AG04449 (cell line): Measurements from ENCODE around the gene LUM.

Experiments
- CTCF ChIA-PET: fragments of 350-600 bp; formaldehyde crosslinking; extraction: SDS; loops from one replicate; lab custom pipeline; 2021; ENCODE audit warnings: antibody characterized with exemption; lab: Yijun Ruan, JAX
- POLR2A ChIA-PET: fragments of 400-600, 350-600 bp; formaldehyde crosslinking; extraction: SDS; loops from one replicate; lab custom pipeline; 2020; ENCODE audit warnings: antibody characterized with exemption, inconsistent platforms; lab: Yijun Ruan, JAX
- DNase-seq: peaks from one replicate; pipeline ENCODE4 v3.0.0-alpha.2; 2010; ENCODE audit warnings: low read depth, low spot score
- H3K4me3 ChIP-seq: 2 replicates; pipeline ENCODE4 v1.5.1; 2011; ENCODE audit warnings: low read depth, mild to moderate bottlenecking, control low read depth, low read length
- CTCF ChIP-seq: IDR thresholded peaks from one replicate; pipeline ENCODE4 v1.5.1; 2011; ENCODE audit warnings: mild to moderate bottlenecking, moderate library complexity, low read length, control low read depth, inconsistent platforms; ENCODE audit not compliant: insufficient read depth; ENCODE audit errors: missing control alignments

Gene LUM

GRCh38 chr12:91119089-91119488 is 7.8 kb upstream of the LUM start:
- no peak for TF ChIP-seq CTCF
- ChIA-PET CTCF (interaction anchor here (0.6 to 3.4 kb wide), 3 partner anchors 9 to 48 kb away, joined by 3 to 18 read pairs (median 3); no protein-coding TSS in a partner anchor), POLR2A (no interaction called here)
- DNase-seq, result no peak
- H3K4me3 ChIP-seq, result no peak overlapping the region

GRCh38 chr12:91113621-91114020 is 2.3 kb upstream of the LUM start:
- no peak for DNase-seq
- no peak for TF ChIP-seq CTCF
- CTCF ChIA-PET, result no interaction called here
- H3K4me3 ChIP-seq, result no peak overlapping the region
- POLR2A ChIA-PET, result no interaction called here

GRCh38 chr12:91110311-91110924 is 876 bp downstream of the LUM start:
- no peak for DNase-seq
- POLR2A ChIA-PET, result no interaction called here
- TF ChIP-seq CTCF, result no peak
- H3K4me3 ChIP-seq, result peak overlapping the region; percentile 58
- CTCF ChIA-PET, result interaction anchor here (0.7 to 5.3 kb wide), 20 partner anchors 9 to 254 kb away, joined by 3 to 67 read pairs (median 6); no protein-coding TSS in a partner anchor

- H3K4me3 ChIP-seq, result peak overlapping the region; percentile 58
- CTCF ChIA-PET, result interaction anchor here (0.8 to 5.3 kb wide), 30 partner anchors 8 to 255 kb away, joined by 3 to 67 read pairs (median 5); partner anchors contain the start of gene EPYC
- TF ChIP-seq CTCF, result no peak
- POLR2A ChIA-PET, result interaction anchor here (1.9 kb wide), 1 partner anchor 9 kb away, joined by 5 read pairs; no protein-coding TSS in a partner anchor
- DNase-seq, result no peak
These were observed 1.5 kb downstream of the LUM start for GRCh38 chr12:91109581-91110310.

- peak; percentile 47 for TF ChIP-seq CTCF
These were observed 2.1 kb downstream of the LUM start for GRCh38 chr12:91109148-91109564.

GRCh38 chr12:91108196-91108755 is 3.0 kb downstream of the LUM start:
- CTCF ChIA-PET, result interaction anchor here (0.6 to 5.3 kb wide), 45 partner anchors 9 to 246 kb away, joined by 3 to 67 read pairs (median 4); partner anchors contain the start of gene EPYC
- H3K4me3 ChIP-seq, result no peak overlapping the region
- no peak for TF ChIP-seq CTCF
- no peak for DNase-seq
- POLR2A ChIA-PET, result interaction anchor here (0.7 to 2.1 kb wide), 3 partner anchors 8 to 130 kb away, joined by 3 to 5 read pairs (median 5); no protein-coding TSS in a partner anchor

More at GRCh38 chr12:91109148-91109564, 2.1 kb downstream of the LUM start:
- POLR2A ChIA-PET, result interaction anchor here (1.9 to 2.1 kb wide), 2 partner anchors 8 to 10 kb away, joined by 5 read pairs; no protein-coding TSS in a partner anchor
- CTCF ChIA-PET, result interaction anchor here (0.6 to 5.3 kb wide), 45 partner anchors 8 to 255 kb away, joined by 3 to 67 read pairs (median 4); partner anchors contain the start of gene EPYC
- no peak for DNase-seq
- H3K4me3 ChIP-seq, result peak overlapping the region; percentile 58
